Measurements from ENCODE around the gene ANTXRL. TPM values are rescaled to one million over a fixed set of nuclear protein-coding genes. Genes with fewer than 3 reads are reported as not detected.
"Not testable (repeated sequence)": the region's sequence is repeated elsewhere in the genome, so short reads cannot be mapped to it uniquely, and the experiment has no call there.

Gene ANTXRL
- total and polyA plus RNA-seq, 2 of the 8 experiments (the other 6 are each of a cell fraction or from before 2014, with no cell fraction given) = not detected

DNA sequence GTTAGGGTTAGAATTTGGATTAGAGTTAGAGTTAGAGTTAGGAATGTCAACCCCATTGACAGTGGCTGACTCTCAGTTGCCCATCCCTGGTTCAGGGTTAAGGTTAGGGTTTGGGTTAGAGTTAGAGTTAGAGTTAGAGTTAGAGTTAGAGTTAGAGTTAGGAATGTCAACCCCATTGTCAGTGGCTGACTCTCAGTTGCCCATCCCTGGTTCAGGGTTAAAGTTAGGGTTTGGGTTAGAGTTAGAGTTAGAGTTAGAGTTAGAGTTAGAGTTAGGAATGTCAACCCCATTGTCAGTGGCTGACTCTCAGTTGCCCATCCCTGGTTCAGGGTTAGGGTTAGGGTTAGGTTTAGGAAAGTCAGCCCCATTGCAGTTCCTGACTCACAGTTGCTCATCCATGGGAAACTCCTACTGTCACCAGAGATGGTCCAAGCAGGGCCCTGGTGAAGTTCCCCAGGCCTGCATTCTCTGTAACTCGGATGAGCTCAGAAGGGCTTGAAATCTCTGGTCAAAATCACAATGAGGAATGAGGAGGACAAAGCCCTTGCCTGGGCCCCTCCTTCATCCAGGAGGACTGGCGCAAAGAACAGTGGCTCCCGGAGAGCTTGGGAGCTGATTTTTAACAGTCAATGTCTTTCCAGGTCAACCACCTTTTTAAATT is 8.7 kb downstream of the ANTXRL start:
- not testable (repeated sequence) for H2BK120ac ChIP-seq (replicated peaks; ENCODE audit: low read depth, low read length); H4K91ac ChIP-seq (replicated peaks; ENCODE audit: insufficient read length, low read length); H3K4ac ChIP-seq (replicated peaks; ENCODE audit: insufficient read length, low read depth, low read length); H3K18ac ChIP-seq (ENCODE audit: extremely low read depth, low read length); H4K20me1 ChIP-seq (replicated peaks in 1 of 2; ENCODE audit: control insufficient read depth in 1 of 2, insufficient read depth in 2 of 2, low read length in 2 of 2); H4K8ac ChIP-seq (ENCODE audit: extremely low read depth, insufficient read depth, low read length); H3K79me1 ChIP-seq (ENCODE audit: low read depth, low read length); H3K27me3 ChIP-seq (replicated peaks in 1 of 4; ENCODE audit: control insufficient read depth in 3 of 4, extremely low read depth in 1 of 4, insufficient read depth in 3 of 4, low read length in 3 of 4); H2AFZ ChIP-seq (ENCODE audit: low read length); H2BK15ac ChIP-seq (ENCODE audit: low read length); H4K5ac ChIP-seq (ENCODE audit: insufficient read length, low read depth, low read length); H3K4me3 ChIP-seq (ENCODE audit: extremely low read depth in 1 of 4, insufficient read depth in 2 of 4, low read depth in 3 of 4, low read length in 4 of 4); H2BK5ac ChIP-seq (ENCODE audit: low read depth, low read length); H2BK12ac ChIP-seq (ENCODE audit: low read depth, low read length); H3K36me3 ChIP-seq (ENCODE audit: control insufficient read depth in 2 of 4, insufficient read depth in 4 of 4, low read length in 3 of 4); H3K23ac ChIP-seq (ENCODE audit: insufficient read length); H3K9ac ChIP-seq (replicated peaks in 1 of 4; ENCODE audit: extremely low read depth in 1 of 4, low read depth in 3 of 4, low read length in 3 of 4); H3K14ac ChIP-seq (ENCODE audit: insufficient read length); H3K79me2 ChIP-seq (ENCODE audit: control insufficient read depth in 1 of 2, insufficient read depth in 2 of 2, low read length in 2 of 2); H3K56ac ChIP-seq (replicated peaks; ENCODE audit: insufficient read length, low read depth, low read length); H3K4me2 ChIP-seq (ENCODE audit: insufficient read depth in 1 of 2, low read depth in 2 of 2, low read length in 2 of 2); H3K9me3 ChIP-seq (ENCODE audit: insufficient read depth in 2 of 2, low read depth in 1 of 2, low read length in 1 of 2); H3K27ac ChIP-seq (ENCODE audit: low read depth, low read length); FAIRE-seq; H2BK20ac ChIP-seq (ENCODE audit: low read length); H2AK5ac ChIP-seq (ENCODE audit: low read depth, low read length); H3K4me1 ChIP-seq (replicated peaks in 1 of 4; ENCODE audit: control insufficient read depth in 3 of 4, insufficient read depth in 4 of 4, low read length in 3 of 4)
- peaks cover 13% of the 10 kb centered on the region; the same call in 1 of the 2 replicates for H3K23me2 ChIP-seq (ENCODE audit: low read depth, low read length)
- CTCF ChIA-PET (ENCODE audit: partially characterized antibody) = interaction anchor here (0.9 to 1.5 kb wide), 7 partner anchors 12 to 258 kb away, joined by 3 to 7 read pairs (median 4); no protein-coding TSS in a partner anchor
- WGBS, 2 experiments (ENCODE audit: extremely low coverage in 1 of 2, insufficient coverage in 1 of 2, insufficient read length in 1 of 2, insufficient replicate concordance in 2 of 2, low coverage in 1 of 2, low lambda C conversion rate in 2 of 2, missing lambda C conversion rate in 1 of 2) = 83% methylated on average over 3 of the region's 3 CpGs; no CpG with 5 or more reads in 1 of the 2 experiments
- POLR2A ChIA-PET (ENCODE audit: partially characterized antibody) = interaction anchor here (1.0 kb wide), 1 partner anchor 20 kb away, joined by 3 read pairs; no protein-coding TSS in a partner anchor
- peak in 1 of 2 experiments; percentile 26 for DNase-seq (ENCODE audit: low read depth in 1 of 2, low spot score in 2 of 2)

All from H1 (cell line).